Endothelial cell (in vitro differentiated cells): ENCODE results near the gene DEFB123. TPM values are rescaled to one million over a fixed set of nuclear protein-coding genes. Genes with fewer than 3 reads are reported as not detected.

Source experiments
- DNase-seq: peaks from one replicate; pipeline ENCODE4 v3.0.0; 2021; ENCODE audit warnings: low spot score
- H3K27ac Mint-ChIP-seq: one replicate; pipeline ENCODE4 v1.8.0; 2021; ENCODE audit warnings: mixed read lengths, inconsistent platforms; ENCODE audit not compliant: unreplicated experiment
- H3K27me3 Mint-ChIP-seq: one replicate; pipeline ENCODE4 v1.8.0; 2021; ENCODE audit warnings: mild to moderate bottlenecking, moderate library complexity, mixed read lengths, inconsistent platforms; ENCODE audit not compliant: unreplicated experiment
- H3K36me3 Mint-ChIP-seq: one replicate; pipeline ENCODE4 v1.8.0; 2021; ENCODE audit warnings: mild to moderate bottlenecking, low read depth, mixed read lengths, inconsistent platforms; ENCODE audit not compliant: unreplicated experiment
- H3K4me1 Mint-ChIP-seq: one replicate; pipeline ENCODE4 v1.8.0; 2021; ENCODE audit warnings: mild to moderate bottlenecking, mixed read lengths, inconsistent platforms; ENCODE audit not compliant: unreplicated experiment
- H3K4me3 Mint-ChIP-seq: one replicate; pipeline ENCODE4 v1.8.0; 2021; ENCODE audit warnings: mild to moderate bottlenecking, mixed read lengths, inconsistent platforms; ENCODE audit not compliant: unreplicated experiment
- H3K9me3 Mint-ChIP-seq: one replicate; pipeline ENCODE4 v1.8.0; 2021; ENCODE audit warnings: mixed read lengths, inconsistent platforms; ENCODE audit not compliant: unreplicated experiment
- CTCF ChIP-seq: fragments of 200-600 bp; sonication (generic); IDR thresholded peaks from one replicate; pipeline ENCODE4 v1.5.0; 2021; ENCODE audit warnings: antibody characterized with exemption; ENCODE audit not compliant: unreplicated experiment
- total RNA-seq: library from RNA; stranded (reverse); fragmentation: NEBNext Ultra II Directional; extraction: Animal tissue kit (Norgen Biotek cat#: 25700); gene quantifications from one replicate; pipeline ENCODE4 v1.2.1, GENCODE V29; 2021; ENCODE audit not compliant: unreplicated experiment

DEFB123 gene
- total RNA-seq, 1 donor from 2014 or later, result not detected

GRCh38 chr20:31474758-31475427 is 34.5 kb downstream of the DEFB123 start, which contains the start of the genes DEFB124 and REM1:
DEFB124 (minus strand) TSS chr20:31475127; CDS start chr20:31473013, 2,114 bp downstream.
REM1 (plus strand) TSS chr20:31475288; CDS start chr20:31476446, 1,158 bp downstream.
- Mint-ChIP-seq H3K9me3 (peaks cover 18% of the 10 kb centered on the region), H3K27me3 (peaks cover 24% of the 10 kb centered on the region), H3K4me1 (no peaks in the 10 kb centered on the region), H3K36me3 (peaks cover 6% of the 10 kb centered on the region), H3K27ac (no peak within 1 kb of the TSS), H3K4me3 (no peak within 1 kb of the TSS)
- no peak for TF ChIP-seq CTCF
- DNase-seq, result no peak

GRCh38 chr20:31475472-31476293 is 35.3 kb downstream of the DEFB123 start:
- Mint-ChIP-seq H3K27me3 (peaks cover 24% of the 10 kb centered on the region), H3K36me3 (peaks cover 6% of the 10 kb centered on the region), H3K27ac (no peak overlapping the region), H3K4me1 (no peaks in the 10 kb centered on the region), H3K9me3 (peaks cover 18% of the 10 kb centered on the region), H3K4me3 (no peak overlapping the region)
- TF ChIP-seq CTCF, result no peak
- no peak for DNase-seq

- no peak overlapping the region for H3K27ac Mint-ChIP-seq
- H3K4me3 Mint-ChIP-seq, result no peak overlapping the region
- no peak for TF ChIP-seq CTCF
- H3K4me1 Mint-ChIP-seq, result no peaks in the 10 kb centered on the region
- H3K36me3 Mint-ChIP-seq, result peaks cover 6% of the 10 kb centered on the region
- DNase-seq, result no peak
- H3K9me3 Mint-ChIP-seq, result peaks cover 18% of the 10 kb centered on the region
- peaks cover 24% of the 10 kb centered on the region for H3K27me3 Mint-ChIP-seq
Observed at GRCh38 chr20:31476294-31476585, 35.8 kb downstream of the DEFB123 start.

- H3K9me3 Mint-ChIP-seq, result peaks cover 18% of the 10 kb centered on the region
- TF ChIP-seq CTCF, result no peak
- H3K36me3 Mint-ChIP-seq, result peaks cover 6% of the 10 kb centered on the region
- H3K27ac Mint-ChIP-seq, result no peak overlapping the region
- no peak overlapping the region for H3K4me3 Mint-ChIP-seq
- no peaks in the 10 kb centered on the region for H3K4me1 Mint-ChIP-seq
- H3K27me3 Mint-ChIP-seq, result peaks cover 25% of the 10 kb centered on the region
- no peak for DNase-seq
Observed at GRCh38 chr20:31476643-31477215, 36.3 kb downstream of the DEFB123 start.
